Chondrocyte (in vitro differentiated cells): ENCODE data around the gene FAM240B. TPM values are rescaled to one million over a fixed set of nuclear protein-coding genes. Genes with fewer than 3 reads are reported as not detected.
A peak's percentile ranks its signal among the peaks of the same experiment; 100 is the strongest.

Experiments
- DNase-seq: peaks from one replicate; pipeline ENCODE4 v3.0.0; 2021; ENCODE audit warnings: mixed read lengths, low spot score
- H3K27ac Mint-ChIP-seq: one replicate; pipeline ENCODE4 v1.8.0; 2021; ENCODE audit warnings: mild to moderate bottlenecking, moderate library complexity, mixed read lengths; ENCODE audit not compliant: unreplicated experiment
- H3K27me3 Mint-ChIP-seq: 2 replicates; pipeline ENCODE4 v1.8.0; 2021; ENCODE audit warnings: low read depth, mixed read lengths
- H3K36me3 Mint-ChIP-seq: 2 replicates; pipeline ENCODE4 v1.8.0; 2021; ENCODE audit warnings: low read depth, mixed read lengths
- H3K4me1 Mint-ChIP-seq: 2 replicates; pipeline ENCODE4 v1.8.0; 2021; ENCODE audit warnings: low read depth, mild to moderate bottlenecking, mixed read lengths
- H3K4me3 Mint-ChIP-seq: one replicate; pipeline ENCODE4 v1.8.0; 2021; ENCODE audit warnings: mild to moderate bottlenecking, moderate library complexity, mixed read lengths; ENCODE audit not compliant: unreplicated experiment
- H3K9me3 Mint-ChIP-seq: 2 replicates; pipeline ENCODE4 v1.8.0; 2021; ENCODE audit warnings: low read depth, mixed read lengths
- CTCF ChIP-seq: fragments of 200-600 bp; sonication (generic); IDR thresholded peaks from 2 replicates; pipeline ENCODE4 v1.5.0; 2021; ENCODE audit warnings: antibody characterized with exemption, mild to moderate bottlenecking, moderate library complexity
- total RNA-seq: library from RNA; stranded (reverse); gene quantifications from 3 replicates; pipeline ENCODE4 v1.2.1, GENCODE V29; 2021

The FAM240B gene
- total RNA-seq, 1 donor from 2014 or later, result not detected

- Mint-ChIP-seq H3K27me3 (peaks cover 2% of the 10 kb centered on the region), H3K4me3 (no peak overlapping the region), H3K9me3 (no peaks in the 10 kb centered on the region), H3K27ac (peak overlapping the region; percentile 1), H3K4me1 (peaks cover 51% of the 10 kb centered on the region), H3K36me3 (no peaks in the 10 kb centered on the region)
- no peak for TF ChIP-seq CTCF
- no peak for DNase-seq
Measured at GRCh38 chr9:38683336-38683735, 36.6 kb downstream of the FAM240B start.

- DNase-seq, result no peak
- H3K4me1 Mint-ChIP-seq, result peaks cover 46% of the 10 kb centered on the region
- H3K27ac Mint-ChIP-seq, result peak overlapping the region; percentile 79
Measured at GRCh38 chr9:38682713-38683112, 37.2 kb downstream of the FAM240B start.

GRCh38 chr9:38681747-38682227, 38.1 kb downstream of the FAM240B start:
- Mint-ChIP-seq H3K36me3 (no peaks in the 10 kb centered on the region), H3K4me1 (peaks cover 41% of the 10 kb centered on the region), H3K27me3 (peaks cover 6% of the 10 kb centered on the region), H3K27ac (peak overlapping the region; percentile 65), H3K4me3 (no peak overlapping the region), H3K9me3 (no peaks in the 10 kb centered on the region)
- no peak for DNase-seq
- TF ChIP-seq CTCF, result no peak

More at GRCh38 chr9:38682713-38683112, 37.2 kb downstream of the FAM240B start:
- TF ChIP-seq CTCF, result no peak
- H3K36me3 Mint-ChIP-seq, result no peaks in the 10 kb centered on the region
- no peaks in the 10 kb centered on the region for H3K9me3 Mint-ChIP-seq
- no peak overlapping the region for H3K4me3 Mint-ChIP-seq
- peaks cover 2% of the 10 kb centered on the region for H3K27me3 Mint-ChIP-seq

GRCh38 chr9:38680837-38681445, 39.0 kb downstream of the FAM240B start:
- H3K27me3 Mint-ChIP-seq, result peaks cover 6% of the 10 kb centered on the region
- no peaks in the 10 kb centered on the region for H3K36me3 Mint-ChIP-seq
- peak overlapping the region; percentile 43 for H3K27ac Mint-ChIP-seq
- no peaks in the 10 kb centered on the region for H3K9me3 Mint-ChIP-seq
- no peak for TF ChIP-seq CTCF
- DNase-seq, result no peak
- H3K4me1 Mint-ChIP-seq, result peaks cover 39% of the 10 kb centered on the region
- H3K4me3 Mint-ChIP-seq, result no peak overlapping the region

- TF ChIP-seq CTCF, result no peak
- Mint-ChIP-seq H3K4me3 (no peak overlapping the region), H3K27ac (no peak overlapping the region), H3K36me3 (no peaks in the 10 kb centered on the region), H3K4me1 (peaks cover 39% of the 10 kb centered on the region), H3K9me3 (no peaks in the 10 kb centered on the region), H3K27me3 (peaks cover 8% of the 10 kb centered on the region)
- no peak for DNase-seq
Measured at GRCh38 chr9:38677660-38678303, 42.2 kb downstream of the FAM240B start.
